Adrenal gland (tissue), 5 donors: ENCODE data around the gene OR5A1.

ENCODE experiments used
- POLR2A ChIP-seq, 2 donors: fragments of 450-650 bp; IDR thresholded peaks; one replicate each; pipeline ENCODE4 v1.6.1; 2017; ENCODE audit warnings: antibody characterized with exemption in 2 of 2, mild to moderate bottlenecking in 2 of 2, moderate library complexity in 1 of 2
- TF ChIP-seq, protein P1 (sequence below), 6 experiments: fragments of 450-650 bp in 4 of 6; fragments of 200-600 bp in 2 of 6; sonication (generic) in 1 of 6; IDR thresholded peaks; 1 replicate in 5 of 6; 2 replicates in 1 of 6; pipeline versions ENCODE4 v1.5.1 to v1.8.0; 2016 to 2021; ENCODE audit warnings: antibody characterized with exemption in 6 of 6, mild to moderate bottlenecking in 2 of 6, moderate library complexity in 1 of 6
- donor health status: DM: no; HTN: no; CAD: no.

DNA sequence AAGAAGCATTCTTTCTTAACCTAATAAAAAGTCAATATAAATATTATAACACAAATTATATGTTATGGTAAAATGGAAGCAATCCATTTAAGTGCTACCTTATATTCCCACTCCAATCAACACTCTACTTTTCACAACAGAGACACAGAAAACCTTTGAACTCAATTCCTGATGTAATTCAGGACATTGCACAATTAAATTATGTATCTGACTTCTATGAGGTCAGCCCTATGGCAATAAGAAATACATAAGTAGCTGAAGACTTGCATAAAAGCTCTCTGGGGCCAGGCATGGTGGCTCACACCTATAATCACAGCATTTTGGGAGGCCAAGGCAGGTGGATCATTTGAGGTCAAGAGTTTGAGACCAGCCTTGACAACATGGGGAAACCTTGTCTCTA lies 43.6 kb downstream of the OR5A1 start:
- TF ChIP-seq, protein P1, sequence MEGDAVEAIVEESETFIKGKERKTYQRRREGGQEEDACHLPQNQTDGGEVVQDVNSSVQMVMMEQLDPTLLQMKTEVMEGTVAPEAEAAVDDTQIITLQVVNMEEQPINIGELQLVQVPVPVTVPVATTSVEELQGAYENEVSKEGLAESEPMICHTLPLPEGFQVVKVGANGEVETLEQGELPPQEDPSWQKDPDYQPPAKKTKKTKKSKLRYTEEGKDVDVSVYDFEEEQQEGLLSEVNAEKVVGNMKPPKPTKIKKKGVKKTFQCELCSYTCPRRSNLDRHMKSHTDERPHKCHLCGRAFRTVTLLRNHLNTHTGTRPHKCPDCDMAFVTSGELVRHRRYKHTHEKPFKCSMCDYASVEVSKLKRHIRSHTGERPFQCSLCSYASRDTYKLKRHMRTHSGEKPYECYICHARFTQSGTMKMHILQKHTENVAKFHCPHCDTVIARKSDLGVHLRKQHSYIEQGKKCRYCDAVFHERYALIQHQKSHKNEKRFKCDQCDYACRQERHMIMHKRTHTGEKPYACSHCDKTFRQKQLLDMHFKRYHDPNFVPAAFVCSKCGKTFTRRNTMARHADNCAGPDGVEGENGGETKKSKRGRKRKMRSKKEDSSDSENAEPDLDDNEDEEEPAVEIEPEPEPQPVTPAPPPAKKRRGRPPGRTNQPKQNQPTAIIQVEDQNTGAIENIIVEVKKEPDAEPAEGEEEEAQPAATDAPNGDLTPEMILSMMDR (IDR thresholded peaks at IDR 0.05), result no peak
- TF ChIP-seq POLR2A (IDR thresholded peaks at IDR 0.05), result no peak
